Measurements from ENCODE around the gene SSR4. TPM values are rescaled to one million over a fixed set of nuclear protein-coding genes. Genes with fewer than 3 reads are reported as not detected.

Gene SSR4
- total RNA-seq, 2 experiments from 2014 or later: 171 to 173 TPM

DNA sequence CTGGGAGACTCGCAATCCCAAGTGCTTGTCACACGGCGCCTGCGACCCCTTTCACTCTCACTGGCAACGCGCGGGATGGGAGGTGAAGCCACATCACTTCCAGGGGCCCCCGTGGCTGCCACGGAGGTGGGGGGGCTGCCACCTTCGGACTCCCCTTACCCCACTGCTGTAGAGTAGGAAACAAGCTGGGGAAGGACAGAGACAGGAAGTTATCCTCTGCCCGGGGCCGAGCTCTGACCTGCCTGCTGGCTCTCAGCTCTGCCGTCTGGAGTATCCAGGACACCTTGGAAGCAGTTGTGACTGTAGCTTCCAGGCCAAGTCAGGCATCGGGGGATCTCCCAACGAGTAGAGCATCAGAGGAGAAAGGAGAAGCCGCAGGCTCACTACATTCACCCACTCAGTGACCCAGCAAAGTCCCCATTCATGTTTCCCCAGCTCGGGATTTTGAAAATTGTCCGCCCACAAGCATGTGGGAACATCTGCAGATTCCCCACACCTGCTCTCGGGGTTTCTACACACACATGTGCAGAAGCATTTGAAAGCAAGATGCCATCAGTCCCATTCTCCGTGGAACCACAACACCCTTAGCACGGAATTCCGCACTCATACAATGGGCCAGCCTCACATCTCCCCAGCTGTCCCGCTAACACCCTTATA lies 25.0 kb downstream of the SSR4 start:
- Histone ChIP-seq H3K4me1 (ENCODE audit: insufficient read depth, low read length) (peaks cover 84% of the 10 kb centered on the region), H3K36me3 (ENCODE audit: insufficient read depth, low read length) (no peaks in the 10 kb centered on the region), H3K9me3 (ENCODE audit: control insufficient read depth in 1 of 2, insufficient read depth in 1 of 2, low read length in 2 of 2) (no peaks in the 10 kb centered on the region), H3K27ac (ENCODE audit: low read depth in 1 of 2, low read length in 2 of 2) (no peak overlapping the region), H3K4me3 (ENCODE audit: low read length) (peak overlapping the region; percentile 49), H3K27me3 (ENCODE audit: control insufficient read depth in 1 of 2, insufficient read depth in 2 of 2, low read length in 2 of 2) (no peaks in the 10 kb centered on the region)
- ATAC-seq (ENCODE audit: poor library complexity) (no peak), DNase-seq (no peak)
- intact Hi-C loops (cut with DNase I, micrococcal nuclease): loop anchor here in 1 of 2 experiments (5.0 kb wide), 1 partner anchor 78 kb away; no protein-coding TSS in a partner anchor
- H3K27me3 Mint-ChIP-seq: no peaks in the 10 kb centered on the region
- ChIA-PET CTCF (no interaction called here), POLR2A (interaction anchor here (0.8 to 2.1 kb wide), 4 partner anchors 16 to 107 kb away, joined by 3 to 11 read pairs (median 4); partner anchors contain the start of genes IDH3G and SSR4)
- no peak overlapping the region for H3K27ac Mint-ChIP-seq
- H3K9me3 Mint-ChIP-seq: no peaks in the 10 kb centered on the region
- TF ChIP-seq, protein P1, sequence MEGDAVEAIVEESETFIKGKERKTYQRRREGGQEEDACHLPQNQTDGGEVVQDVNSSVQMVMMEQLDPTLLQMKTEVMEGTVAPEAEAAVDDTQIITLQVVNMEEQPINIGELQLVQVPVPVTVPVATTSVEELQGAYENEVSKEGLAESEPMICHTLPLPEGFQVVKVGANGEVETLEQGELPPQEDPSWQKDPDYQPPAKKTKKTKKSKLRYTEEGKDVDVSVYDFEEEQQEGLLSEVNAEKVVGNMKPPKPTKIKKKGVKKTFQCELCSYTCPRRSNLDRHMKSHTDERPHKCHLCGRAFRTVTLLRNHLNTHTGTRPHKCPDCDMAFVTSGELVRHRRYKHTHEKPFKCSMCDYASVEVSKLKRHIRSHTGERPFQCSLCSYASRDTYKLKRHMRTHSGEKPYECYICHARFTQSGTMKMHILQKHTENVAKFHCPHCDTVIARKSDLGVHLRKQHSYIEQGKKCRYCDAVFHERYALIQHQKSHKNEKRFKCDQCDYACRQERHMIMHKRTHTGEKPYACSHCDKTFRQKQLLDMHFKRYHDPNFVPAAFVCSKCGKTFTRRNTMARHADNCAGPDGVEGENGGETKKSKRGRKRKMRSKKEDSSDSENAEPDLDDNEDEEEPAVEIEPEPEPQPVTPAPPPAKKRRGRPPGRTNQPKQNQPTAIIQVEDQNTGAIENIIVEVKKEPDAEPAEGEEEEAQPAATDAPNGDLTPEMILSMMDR (IDR thresholded peaks at IDR 0.05): no peak
- peak overlapping the region; percentile 34 for H3K4me3 Mint-ChIP-seq
- no peaks in the 10 kb centered on the region for H3K36me3 Mint-ChIP-seq (ENCODE audit: low read depth)
- H3K4me1 Mint-ChIP-seq (ENCODE audit: low read depth): peaks cover 53% of the 10 kb centered on the region

DNA sequence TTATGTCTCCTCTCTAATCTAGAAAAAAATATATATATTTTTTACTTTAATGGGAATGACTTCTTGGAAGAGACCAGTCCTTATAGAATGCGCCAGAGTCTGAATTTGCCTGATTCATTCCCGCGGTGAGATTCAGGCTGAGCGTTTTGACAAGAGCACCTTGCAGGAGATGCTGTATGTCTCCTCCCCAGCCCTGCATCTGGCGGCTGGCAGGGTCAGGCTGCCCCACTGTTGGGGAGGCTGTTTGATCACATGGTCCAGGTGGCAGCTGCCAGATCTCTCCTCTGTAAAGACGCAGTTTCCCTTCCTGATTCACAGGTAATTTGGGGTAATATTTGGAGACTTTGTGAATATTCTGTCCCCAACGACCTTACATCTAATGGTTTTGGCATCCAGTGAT lies 26.1 kb downstream of the SSR4 start:
- Mint-ChIP-seq H3K36me3 (ENCODE audit: low read depth) (no peaks in the 10 kb centered on the region), H3K27ac (peak overlapping the region; percentile 17), H3K27me3 (no peaks in the 10 kb centered on the region), H3K9me3 (no peaks in the 10 kb centered on the region), H3K4me1 (ENCODE audit: low read depth) (peaks cover 47% of the 10 kb centered on the region), H3K4me3 (peak overlapping the region; percentile 30)
- CTCF ChIA-PET: interaction anchor here (0.7 kb wide), 1 partner anchor 41 kb away, joined by 3 read pairs; no protein-coding TSS in a partner anchor
- intact Hi-C loops (cut with DNase I, micrococcal nuclease): no loop called here
- no peaks in the 10 kb centered on the region for H3K9me3 ChIP-seq (ENCODE audit: control insufficient read depth in 1 of 2, insufficient read depth in 1 of 2, low read length in 2 of 2)
- POLR2A ChIA-PET: no interaction called here
- ATAC-seq (ENCODE audit: poor library complexity) (no peak), DNase-seq (peak in 1 of 14 experiments; percentile 11)
- H3K36me3 ChIP-seq (ENCODE audit: insufficient read depth, low read length): no peaks in the 10 kb centered on the region
- H3K4me3 ChIP-seq (ENCODE audit: low read length): no peak overlapping the region
- no peak overlapping the region for H3K27ac ChIP-seq (ENCODE audit: low read depth in 1 of 2, low read length in 2 of 2)
- H3K27me3 ChIP-seq (ENCODE audit: control insufficient read depth in 1 of 2, insufficient read depth in 2 of 2, low read length in 2 of 2): no peaks in the 10 kb centered on the region
- TF ChIP-seq, protein P1 (IDR thresholded peaks at IDR 0.05): no peak
- peaks cover 84% of the 10 kb centered on the region for H3K4me1 ChIP-seq (ENCODE audit: insufficient read depth, low read length)

- H3K27me3 ChIP-seq (ENCODE audit: control insufficient read depth in 1 of 2, insufficient read depth in 2 of 2, low read length in 2 of 2): no peaks in the 10 kb centered on the region
- Mint-ChIP-seq H3K27me3 (no peaks in the 10 kb centered on the region), H3K36me3 (ENCODE audit: low read depth) (no peaks in the 10 kb centered on the region), H3K4me3 (no peak overlapping the region), H3K4me1 (ENCODE audit: low read depth) (peaks cover 50% of the 10 kb centered on the region), H3K9me3 (no peaks in the 10 kb centered on the region), H3K27ac (peak overlapping the region; percentile 82)
- H3K4me3 ChIP-seq (ENCODE audit: low read length): no peak overlapping the region
- intact Hi-C loops (cut with DNase I, micrococcal nuclease): no loop called here
- no peaks in the 10 kb centered on the region for H3K9me3 ChIP-seq (ENCODE audit: control insufficient read depth in 1 of 2, insufficient read depth in 1 of 2, low read length in 2 of 2)
- ChIA-PET CTCF (no interaction called here), POLR2A (no interaction called here)
- H3K36me3 ChIP-seq (ENCODE audit: insufficient read depth, low read length): no peaks in the 10 kb centered on the region
- DNase-seq (peak in 1 of 14 experiments; percentile 2), ATAC-seq (ENCODE audit: poor library complexity) (no peak)
- H3K4me1 ChIP-seq (ENCODE audit: insufficient read depth, low read length): peaks cover 83% of the 10 kb centered on the region
- H3K27ac ChIP-seq (ENCODE audit: low read depth in 1 of 2, low read length in 2 of 2): no peak overlapping the region
- TF ChIP-seq, protein P1 (IDR thresholded peaks at IDR 0.05): no peak
These were observed 26.6 kb downstream of the SSR4 start for GRCh38 chrX:153821066-153821465.
